ENCODE results near the gene SMG7.
A peak's percentile ranks its signal among the peaks of the same experiment; 100 is the strongest.

Gene SMG7

GRCh38 chr1:183512450-183512849, 40.2 kb downstream of the SMG7 start:
- DNase-seq (ENCODE audit: low spot score) = no peak

DNA sequence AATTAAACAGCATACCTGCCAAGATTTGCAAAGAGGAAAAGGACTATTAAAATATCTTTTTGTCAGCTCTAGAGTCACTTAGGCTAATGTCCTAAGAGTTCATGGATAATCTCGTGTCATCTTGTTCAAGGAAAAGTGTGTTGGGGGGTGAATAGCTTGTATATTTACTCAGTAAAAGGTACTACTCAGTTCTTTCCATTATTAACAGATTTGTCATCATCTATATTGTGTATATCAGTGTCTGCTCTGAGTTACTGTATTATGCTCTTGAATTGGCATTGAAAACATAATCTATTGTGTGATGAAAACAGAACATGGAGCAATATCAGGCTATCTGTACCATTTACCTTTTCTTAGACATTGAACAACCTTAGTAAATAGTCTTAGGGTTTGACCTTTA, 41.9 kb downstream of the SMG7 start:
- DNase-seq (ENCODE audit: low spot score) = no peak

DNA sequence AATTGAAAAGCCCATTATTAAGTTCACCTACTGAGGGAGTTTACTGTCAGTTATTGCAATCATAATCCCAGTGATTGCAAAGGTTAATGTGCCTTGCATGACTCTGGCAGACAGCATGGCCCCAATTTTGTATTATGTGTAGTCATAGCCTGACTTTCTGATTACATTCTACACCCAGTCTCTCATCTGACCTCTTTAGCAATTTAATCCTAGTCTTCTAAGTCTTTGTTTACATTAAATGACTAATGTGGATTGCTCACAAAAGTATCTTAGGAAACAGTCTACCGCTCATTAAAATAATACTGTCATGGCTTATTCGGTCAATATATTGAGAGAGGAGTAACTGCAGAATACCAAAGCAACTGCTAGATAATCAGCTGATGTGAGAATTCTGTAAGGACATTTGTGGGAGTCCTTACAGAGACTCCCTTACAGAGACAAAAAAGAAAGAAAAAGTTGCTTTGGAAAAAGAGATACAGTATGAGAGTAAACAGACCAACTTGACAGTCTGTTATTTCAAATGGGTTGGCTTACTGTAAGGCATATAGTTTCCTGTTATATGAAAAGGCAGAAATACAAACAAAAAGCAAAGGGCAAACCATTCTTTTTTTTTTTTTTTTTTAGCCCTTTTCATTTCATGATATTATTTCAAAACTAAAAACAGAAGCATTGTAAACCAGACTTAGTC, 42.8 kb downstream of the SMG7 start:
- DNase-seq (ENCODE audit: low spot score) = no peak

DNA sequence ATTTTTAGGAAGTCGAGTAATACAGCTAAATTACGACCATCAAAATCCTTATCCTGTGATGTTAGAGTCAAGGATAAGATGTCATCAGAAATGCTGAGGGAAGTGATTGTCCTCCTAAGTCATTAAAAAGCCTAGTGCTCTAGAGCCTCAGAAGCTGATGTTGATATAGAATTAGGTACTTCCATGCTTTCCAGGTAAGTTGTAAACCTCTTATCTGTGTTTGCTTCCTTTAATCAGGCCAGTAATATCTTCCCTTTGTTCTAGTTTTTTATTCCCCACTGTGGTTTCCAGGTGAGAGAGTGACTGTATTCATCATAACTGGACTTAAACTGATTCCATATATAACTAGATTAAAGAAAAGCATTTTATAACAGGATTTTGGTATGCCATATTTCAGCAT, 44.4 kb downstream of the SMG7 start:
- no peak for DNase-seq (ENCODE audit: low spot score)

DNA sequence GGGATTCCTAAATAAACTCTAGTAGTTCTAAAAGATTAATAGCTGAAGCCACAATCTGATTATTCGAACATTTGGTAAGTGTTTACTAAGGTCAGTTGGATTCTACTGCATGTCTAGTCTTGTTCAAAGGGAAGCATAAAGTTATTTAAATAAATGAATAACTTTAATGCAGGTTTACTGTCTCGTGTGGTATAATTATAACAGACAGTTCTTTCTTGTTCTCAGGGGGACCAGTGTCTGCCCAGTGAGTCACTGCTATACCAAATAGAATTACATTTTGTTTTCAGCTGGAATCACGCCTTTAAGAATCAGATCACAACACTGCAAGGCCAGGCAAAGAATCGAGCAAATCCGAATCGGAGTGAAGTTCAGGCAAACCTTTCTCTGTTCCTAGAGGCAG, 45.1 kb downstream of the SMG7 start:
- DNase-seq (ENCODE audit: low spot score) = no peak

- no peak for DNase-seq (ENCODE audit: low spot score)
Measured at GRCh38 chr1:183520379-183520778, 48.1 kb downstream of the SMG7 start.

DNA sequence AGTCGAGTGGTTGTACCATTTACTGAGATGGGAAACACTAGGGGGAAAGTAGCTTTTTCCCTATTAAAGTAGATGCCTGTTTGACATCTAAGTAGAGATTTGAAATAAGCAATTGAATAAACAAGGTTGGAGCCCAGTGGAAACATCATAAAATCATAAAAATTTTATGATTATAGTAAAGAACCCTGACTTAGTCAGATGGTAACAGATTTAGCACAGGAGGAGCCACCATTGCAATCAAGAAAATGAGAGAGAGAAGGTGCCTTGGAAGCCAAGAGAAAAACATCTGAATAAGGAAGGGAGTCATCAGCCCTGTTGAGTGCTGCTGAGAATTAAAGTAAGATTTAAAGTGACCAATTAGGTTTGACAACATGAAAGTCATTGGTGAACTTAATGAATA, 49.8 kb downstream of the SMG7 start:
- DNase-seq (ENCODE audit: low spot score) = no peak

DNA sequence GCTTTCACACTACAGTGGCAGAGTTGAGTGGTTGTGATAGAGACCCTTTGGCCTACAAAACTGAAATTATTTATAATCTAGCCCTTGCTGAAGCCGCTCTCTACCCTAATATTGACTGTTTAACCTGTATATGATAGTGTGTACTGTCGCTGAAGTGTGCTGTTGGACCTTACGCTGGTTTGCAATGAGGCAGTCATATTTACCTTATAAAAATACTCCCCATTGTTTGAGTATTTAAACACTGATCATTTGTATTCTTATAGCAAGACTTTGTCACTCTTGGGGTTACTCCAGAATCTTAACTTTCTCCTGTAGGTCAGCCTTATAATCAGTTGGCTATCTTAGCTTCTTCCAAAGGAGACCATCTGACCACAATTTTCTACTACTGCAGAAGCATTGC, 56.3 kb downstream of the SMG7 start:
- no peak for DNase-seq (ENCODE audit: low spot score)

GRCh38 chr1:183533617-183534174, 61.4 kb downstream of the SMG7 start:
- no peak for DNase-seq (ENCODE audit: low spot score)

GRCh38 chr1:183537405-183537804, 65.1 kb downstream of the SMG7 start:
- DNase-seq (ENCODE audit: low spot score) = no peak

DNA sequence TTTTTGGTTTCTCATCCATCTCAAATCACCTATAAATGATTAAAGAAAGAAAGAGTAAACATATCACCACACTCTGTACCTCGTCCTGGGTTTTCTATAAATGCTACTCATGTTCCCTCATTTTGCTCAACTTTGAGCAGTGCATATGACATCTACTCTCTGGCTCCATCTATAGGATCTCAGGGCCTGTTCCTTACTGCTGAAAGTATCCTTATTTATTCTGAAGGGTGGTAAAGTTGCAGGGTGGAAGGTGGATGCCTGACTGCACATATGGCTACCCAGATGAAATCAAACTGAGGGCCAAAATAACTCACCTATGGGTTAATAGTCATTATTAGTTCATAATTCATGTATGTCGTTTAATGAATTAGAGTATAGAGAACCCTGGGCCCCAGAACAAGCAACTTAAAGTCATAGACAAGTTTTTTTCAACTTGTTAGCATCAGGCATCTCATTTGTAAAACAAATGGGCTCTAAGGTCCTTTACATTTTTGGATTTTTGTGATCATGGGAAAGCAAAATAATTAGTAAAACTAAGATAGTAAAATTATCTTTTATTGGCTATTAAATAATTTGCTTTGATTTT, 71.4 kb downstream of the SMG7 start:
- DNase-seq (ENCODE audit: low spot score) = peak; percentile 12

DNA sequence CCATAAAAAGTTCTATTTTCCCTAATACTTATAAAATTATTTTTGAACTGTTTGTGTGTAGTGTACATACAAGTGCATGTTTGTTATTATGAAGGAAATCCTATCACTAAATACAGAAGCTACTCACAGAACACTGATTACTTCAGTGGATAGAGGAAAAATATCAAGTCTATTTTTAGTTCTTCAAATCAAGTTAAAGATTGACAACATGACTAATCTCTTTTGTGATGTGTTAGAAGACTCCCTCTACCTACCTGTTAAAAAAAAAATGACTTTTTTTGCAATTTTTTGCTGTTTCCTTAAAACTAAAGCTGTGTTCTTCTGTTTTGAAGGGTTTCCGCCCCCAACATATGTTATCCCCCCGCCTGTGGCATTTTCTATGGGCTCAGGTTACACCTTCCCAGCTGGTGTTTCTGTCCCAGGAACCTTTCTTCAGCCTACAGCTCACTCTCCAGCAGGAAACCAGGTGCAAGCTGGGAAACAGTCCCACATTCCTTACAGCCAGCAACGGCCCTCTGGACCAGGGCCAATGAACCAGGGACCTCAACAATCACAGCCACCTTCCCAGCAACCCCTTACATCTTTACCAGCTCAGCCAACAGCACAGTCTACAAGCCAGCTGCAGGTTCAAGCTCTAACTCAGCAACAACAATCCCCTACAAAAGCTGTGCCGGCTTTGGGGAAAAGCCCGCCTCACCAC, 72.4 kb downstream of the SMG7 start:
- DNase-seq (ENCODE audit: low spot score) = no peak

DNA sequence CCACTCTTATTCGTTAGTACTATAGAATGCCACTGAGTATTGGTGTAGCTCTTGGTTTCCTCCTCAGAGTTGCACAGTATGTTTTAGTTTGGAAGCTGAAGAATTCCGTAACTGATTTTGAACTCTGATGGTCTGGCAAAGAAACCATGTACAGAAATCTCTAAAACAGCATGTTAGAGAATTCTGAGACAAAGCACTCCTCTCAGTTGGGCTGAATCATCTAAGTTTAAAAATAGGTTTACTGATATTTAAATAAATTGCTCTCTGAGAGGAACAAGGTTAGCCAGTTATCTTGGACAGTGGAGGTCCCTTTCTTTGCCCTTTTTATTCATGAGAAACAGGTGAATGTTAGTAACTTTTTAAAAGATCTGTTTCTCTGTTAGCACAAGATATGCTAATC, 74.1 kb downstream of the SMG7 start:
- no peak for DNase-seq (ENCODE audit: low spot score)

GRCh38 chr1:183548116-183548515, 75.8 kb downstream of the SMG7 start:
- no peak for DNase-seq (ENCODE audit: low spot score)

DNA sequence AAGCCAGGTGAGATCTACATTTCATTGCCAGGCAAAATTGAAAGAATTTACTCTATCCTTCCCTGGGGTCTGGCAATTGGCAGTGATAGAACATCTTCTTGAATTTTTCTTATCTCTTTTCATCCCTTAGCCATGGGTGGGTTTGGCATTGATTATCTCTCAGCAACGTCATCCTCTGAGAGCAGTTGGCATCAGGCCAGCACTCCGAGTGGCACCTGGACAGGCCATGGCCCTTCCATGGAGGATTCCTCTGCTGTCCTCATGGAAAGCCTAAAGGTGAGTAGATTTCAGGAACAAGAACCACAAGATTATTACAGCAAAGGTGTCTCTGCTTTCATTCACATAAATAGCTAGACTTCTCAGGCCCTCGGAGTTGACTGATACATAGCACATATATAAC, 78.6 kb downstream of the SMG7 start:
- no peak for DNase-seq (ENCODE audit: low spot score)

DNA sequence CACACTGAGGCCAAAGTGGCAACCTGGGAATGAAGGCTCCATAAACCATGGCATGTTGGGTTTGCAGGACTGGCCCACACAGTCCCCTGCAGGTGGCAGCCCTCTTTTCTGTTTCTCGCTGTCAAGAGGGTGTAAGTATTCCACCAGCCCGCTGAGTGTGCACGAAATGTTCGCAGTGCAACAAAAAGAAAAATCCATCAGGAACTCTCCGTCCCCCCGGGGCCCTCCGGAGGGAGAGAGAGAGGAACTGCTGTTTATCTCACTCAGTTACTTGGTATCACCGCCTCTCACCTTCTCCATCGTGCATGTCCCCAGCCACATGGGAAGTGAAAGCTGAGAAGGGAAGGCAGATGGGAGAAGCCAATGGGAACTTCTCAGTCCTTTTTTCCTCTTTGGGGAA, 79.6 kb downstream of the SMG7 start:
- no peak for DNase-seq (ENCODE audit: low spot score)

DNA sequence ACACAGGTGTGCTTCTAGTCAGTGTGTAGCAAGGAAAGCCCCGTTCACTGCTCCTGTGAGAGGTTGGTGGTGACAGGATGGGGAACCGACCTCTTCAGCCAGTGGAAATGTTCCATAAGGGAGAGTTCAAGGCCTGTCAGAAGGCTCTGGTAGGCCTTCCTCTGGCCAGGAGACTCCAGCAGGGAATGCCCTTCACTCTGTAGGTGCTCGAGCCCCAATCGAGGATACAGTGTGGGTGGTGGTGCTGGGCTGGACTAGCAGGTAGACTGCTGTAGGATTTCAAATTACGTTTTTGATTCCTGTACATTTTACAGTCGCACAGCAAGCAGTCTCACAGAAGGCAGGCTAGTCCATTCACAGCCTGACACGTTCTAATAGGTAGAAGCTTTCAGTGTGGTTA, 80.1 kb downstream of the SMG7 start:
- DNase-seq (ENCODE audit: low spot score) = no peak

GRCh38 chr1:183552891-183553290, 80.6 kb downstream of the SMG7 start:
- DNase-seq (ENCODE audit: low spot score) = no peak

DNA sequence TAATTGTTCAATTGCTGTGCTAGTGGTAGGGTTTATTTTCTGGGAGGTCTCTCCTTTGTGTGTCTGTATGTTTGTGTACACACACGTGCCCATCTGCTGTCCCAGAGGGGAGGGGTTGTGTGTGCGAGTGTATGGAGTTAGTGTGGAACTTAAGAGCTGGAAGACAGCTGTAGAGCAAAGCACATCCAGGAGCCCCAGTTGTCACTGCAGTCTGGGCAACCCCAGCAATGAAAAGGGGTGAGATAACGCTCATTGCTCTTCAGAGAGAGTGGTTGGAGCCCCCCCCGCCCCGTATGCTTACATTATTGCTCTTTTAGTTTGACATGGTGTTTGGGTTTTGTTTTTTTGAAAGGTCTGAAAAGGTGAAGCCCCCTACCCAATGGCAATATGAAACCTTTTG, 81.0 kb downstream of the SMG7 start:
- no peak for DNase-seq (ENCODE audit: low spot score)

- no peak for DNase-seq (ENCODE audit: low spot score)
Measured at GRCh38 chr1:183553764-183554163, 81.5 kb downstream of the SMG7 start.

- no peak for DNase-seq (ENCODE audit: low spot score)
Measured at GRCh38 chr1:183554577-183554976, 82.3 kb downstream of the SMG7 start.

- no peak for DNase-seq (ENCODE audit: low spot score)
Measured at GRCh38 chr1:183559061-183559460, 86.8 kb downstream of the SMG7 start.

- no peak for DNase-seq (ENCODE audit: low spot score)
Measured at GRCh38 chr1:183562701-183563100, 90.4 kb downstream of the SMG7 start.
